GM18526 (cell line): ENCODE results near the gene TECTB.

Experiments used
- POLR2A ChIP-seq: IDR thresholded peaks from 3 replicates; pipeline ENCODE4 v1.6.1; 2011; ENCODE audit not compliant: insufficient read length; ENCODE audit errors: extremely low read depth

Gene TECTB

GRCh38 chr10:112283100-112283499 is at the start of gene TECTB:
Gene TECTB (plus strand): TSS chr10:112283400. CDS start chr10:112283735, 335 bp downstream.
- no peak for TF ChIP-seq POLR2A

- no peak for TF ChIP-seq POLR2A
Observed at GRCh38 chr10:112235141-112235540, 48.1 kb upstream of the TECTB start.

- no peak for TF ChIP-seq POLR2A
Observed at GRCh38 chr10:112235920-112236319, 47.3 kb upstream of the TECTB start.

DNA sequence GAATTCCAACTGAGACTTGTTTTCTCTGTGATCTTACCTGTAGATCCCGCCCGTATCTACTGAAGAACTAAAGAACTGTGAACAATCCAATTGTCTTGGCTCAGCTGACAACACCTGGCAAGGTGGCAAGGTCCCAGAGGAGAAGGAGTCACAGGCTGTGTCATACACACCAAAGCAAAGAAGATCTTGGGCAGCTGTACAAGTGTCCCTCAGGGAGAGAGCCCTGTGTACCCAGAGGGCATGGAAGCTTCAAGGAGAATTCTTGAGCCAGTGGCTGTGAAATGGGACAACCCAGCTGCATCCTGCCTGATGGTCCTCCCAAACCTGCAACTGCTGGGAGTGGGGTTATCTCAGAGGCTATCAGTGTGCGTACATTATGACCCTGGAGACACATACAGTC is 46.7 kb upstream of the TECTB start:
- no peak for TF ChIP-seq POLR2A

DNA sequence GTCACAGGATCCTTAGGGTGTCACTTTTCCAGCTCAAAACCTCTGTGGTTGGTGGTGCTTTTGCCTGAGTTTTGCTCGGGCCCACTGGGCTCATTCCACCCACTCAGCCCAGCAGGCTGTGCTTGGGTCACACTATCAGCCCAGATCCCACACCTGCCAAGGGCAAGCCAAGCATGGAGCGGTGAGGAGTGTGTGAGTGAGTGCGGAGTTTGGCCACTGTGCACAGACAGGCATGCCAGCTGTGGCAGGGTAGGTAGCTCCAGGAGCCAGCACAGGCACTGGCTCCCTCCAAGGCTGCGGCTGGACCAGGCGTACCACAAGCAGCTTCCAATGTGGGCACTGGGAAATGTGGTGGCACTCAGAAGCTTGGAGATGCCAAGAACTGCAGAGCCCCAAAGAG is 43.9 kb upstream of the TECTB start:
- no peak for TF ChIP-seq POLR2A

DNA sequence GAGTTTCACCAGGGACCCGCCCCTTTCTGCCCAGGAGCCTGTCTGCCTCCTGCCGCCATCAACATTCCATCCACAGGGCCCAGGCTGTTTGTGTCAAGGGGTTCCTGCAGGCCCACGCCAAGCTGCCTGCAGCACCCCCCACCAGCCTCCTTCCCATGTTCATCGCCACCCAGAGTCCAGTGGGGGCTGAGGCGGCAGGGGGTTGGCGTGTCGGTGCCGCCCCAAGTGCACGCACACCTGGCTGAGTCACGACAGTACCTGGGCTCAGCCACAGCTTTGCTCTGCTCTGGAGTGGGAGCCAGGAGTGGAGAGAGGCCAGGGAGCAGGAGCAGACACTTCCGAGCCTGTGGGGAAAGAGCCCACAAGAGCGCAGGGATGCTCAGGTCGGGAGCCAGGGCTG is 42.8 kb upstream of the TECTB start:
- no peak for TF ChIP-seq POLR2A

GRCh38 chr10:112241651-112242341 is 41.4 kb upstream of the TECTB start:
- TF ChIP-seq POLR2A, result no peak

DNA sequence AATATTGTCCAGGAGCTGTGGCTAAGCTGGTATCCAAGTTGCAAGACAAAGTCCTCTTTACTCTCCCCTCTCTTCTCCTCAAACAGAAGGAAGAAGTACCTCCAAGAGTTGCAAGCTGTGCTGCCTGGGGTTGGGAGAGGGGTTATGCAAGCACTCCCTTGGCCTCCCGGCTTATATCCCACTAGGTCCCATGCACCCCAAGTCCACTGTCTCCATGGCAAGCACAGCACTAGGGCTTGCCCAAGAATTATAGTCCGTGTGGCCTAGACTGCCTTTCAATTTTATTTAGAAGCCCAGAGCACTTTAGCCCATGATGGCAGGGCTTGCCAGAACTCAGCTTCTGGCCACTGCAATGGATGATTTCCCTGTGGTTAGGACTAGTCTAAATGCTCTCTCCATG is 40.4 kb upstream of the TECTB start:
- TF ChIP-seq POLR2A, result no peak

- TF ChIP-seq POLR2A, result no peak
Observed at GRCh38 chr10:112243713-112244112, 39.5 kb upstream of the TECTB start.

DNA sequence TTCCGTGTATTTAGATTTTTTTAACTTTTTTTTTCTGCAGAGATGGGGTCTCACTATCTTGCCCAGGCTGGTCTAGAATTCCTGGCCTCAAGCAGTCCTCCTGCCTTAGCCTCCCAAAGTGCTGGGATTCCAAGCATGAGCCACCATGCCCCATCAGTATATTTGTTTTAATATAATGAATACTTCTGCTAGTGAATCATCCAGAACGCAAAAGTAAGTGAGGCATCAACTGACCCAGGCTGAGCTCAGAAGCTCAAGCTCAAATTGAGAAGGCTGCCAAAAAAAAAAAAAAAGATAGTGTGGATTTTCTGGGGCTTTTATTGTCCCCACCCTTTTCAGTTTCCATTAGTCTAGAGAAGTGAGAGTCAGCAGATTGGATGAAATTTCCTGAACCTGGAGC is 39.0 kb upstream of the TECTB start:
- no peak for TF ChIP-seq POLR2A

DNA sequence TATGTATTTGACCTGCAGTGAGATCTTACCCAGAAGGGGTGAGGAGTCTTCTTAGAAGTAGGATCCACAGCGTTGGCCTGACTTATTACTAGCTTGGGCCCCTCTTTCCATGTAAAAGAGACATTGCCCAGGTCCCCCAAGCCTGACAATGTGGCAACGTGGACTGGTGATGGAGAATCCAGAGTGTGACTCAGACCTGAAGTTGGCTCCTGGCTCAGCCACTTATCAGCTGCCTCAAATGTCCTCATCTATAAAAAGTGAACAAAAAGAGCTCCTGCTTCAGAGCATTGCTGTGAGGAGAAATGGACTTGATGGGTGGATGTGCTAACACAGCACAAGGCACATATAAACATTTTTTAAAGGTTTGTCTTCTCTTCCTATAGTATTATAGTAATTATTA is 35.4 kb upstream of the TECTB start:
- TF ChIP-seq POLR2A, result no peak

- no peak for TF ChIP-seq POLR2A
Observed at GRCh38 chr10:112248584-112249295, 34.5 kb upstream of the TECTB start.

- no peak for TF ChIP-seq POLR2A
Observed at GRCh38 chr10:112249722-112250121, 33.5 kb upstream of the TECTB start.

- no peak for TF ChIP-seq POLR2A
Observed at GRCh38 chr10:112250555-112250954, 32.6 kb upstream of the TECTB start.

- TF ChIP-seq POLR2A, result no peak
Observed at GRCh38 chr10:112258407-112258806, 24.8 kb upstream of the TECTB start.

DNA sequence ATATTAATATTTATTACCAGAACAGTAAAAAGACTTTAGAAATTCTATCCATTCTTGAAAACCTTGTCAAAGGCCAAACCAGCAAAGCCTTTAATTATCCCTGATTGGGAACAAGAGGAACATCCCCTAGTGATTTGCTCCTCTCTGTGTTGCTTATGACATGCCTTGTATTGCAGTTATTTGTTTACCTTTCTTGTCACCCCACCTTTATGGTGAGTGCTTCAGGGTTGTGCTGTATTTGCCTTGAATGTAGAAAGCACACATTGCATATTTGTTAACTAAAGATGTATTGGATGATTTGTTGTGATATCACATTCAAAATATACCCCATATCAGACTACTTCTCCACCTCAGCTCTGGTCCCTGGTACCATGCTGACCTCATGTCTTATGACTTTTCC is 23.5 kb upstream of the TECTB start:
- TF ChIP-seq POLR2A, result no peak

GRCh38 chr10:112260831-112261230 is 22.4 kb upstream of the TECTB start:
- TF ChIP-seq POLR2A, result no peak
